ENCODE measurements around the gene ANGPT4. TPM values are rescaled to one million over a fixed set of nuclear protein-coding genes. Genes with fewer than 3 reads are reported as not detected.

Gene ANGPT4
- total and polyA plus RNA-seq, 10 of the 15 experiments (the other 5 are each of a cell fraction or from before 2014, with no cell fraction given): 0.01 to 0.16 TPM; not detected in 8

GRCh38 chr20:913306-913849 lies 2.8 kb downstream of the ANGPT4 start (continued):
- TF ChIP-seq, protein P1, sequence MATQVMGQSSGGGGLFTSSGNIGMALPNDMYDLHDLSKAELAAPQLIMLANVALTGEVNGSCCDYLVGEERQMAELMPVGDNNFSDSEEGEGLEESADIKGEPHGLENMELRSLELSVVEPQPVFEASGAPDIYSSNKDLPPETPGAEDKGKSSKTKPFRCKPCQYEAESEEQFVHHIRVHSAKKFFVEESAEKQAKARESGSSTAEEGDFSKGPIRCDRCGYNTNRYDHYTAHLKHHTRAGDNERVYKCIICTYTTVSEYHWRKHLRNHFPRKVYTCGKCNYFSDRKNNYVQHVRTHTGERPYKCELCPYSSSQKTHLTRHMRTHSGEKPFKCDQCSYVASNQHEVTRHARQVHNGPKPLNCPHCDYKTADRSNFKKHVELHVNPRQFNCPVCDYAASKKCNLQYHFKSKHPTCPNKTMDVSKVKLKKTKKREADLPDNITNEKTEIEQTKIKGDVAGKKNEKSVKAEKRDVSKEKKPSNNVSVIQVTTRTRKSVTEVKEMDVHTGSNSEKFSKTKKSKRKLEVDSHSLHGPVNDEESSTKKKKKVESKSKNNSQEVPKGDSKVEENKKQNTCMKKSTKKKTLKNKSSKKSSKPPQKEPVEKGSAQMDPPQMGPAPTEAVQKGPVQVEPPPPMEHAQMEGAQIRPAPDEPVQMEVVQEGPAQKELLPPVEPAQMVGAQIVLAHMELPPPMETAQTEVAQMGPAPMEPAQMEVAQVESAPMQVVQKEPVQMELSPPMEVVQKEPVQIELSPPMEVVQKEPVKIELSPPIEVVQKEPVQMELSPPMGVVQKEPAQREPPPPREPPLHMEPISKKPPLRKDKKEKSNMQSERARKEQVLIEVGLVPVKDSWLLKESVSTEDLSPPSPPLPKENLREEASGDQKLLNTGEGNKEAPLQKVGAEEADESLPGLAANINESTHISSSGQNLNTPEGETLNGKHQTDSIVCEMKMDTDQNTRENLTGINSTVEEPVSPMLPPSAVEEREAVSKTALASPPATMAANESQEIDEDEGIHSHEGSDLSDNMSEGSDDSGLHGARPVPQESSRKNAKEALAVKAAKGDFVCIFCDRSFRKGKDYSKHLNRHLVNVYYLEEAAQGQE (IDR thresholded peaks at IDR 0.05; ENCODE audit: low read depth, low read length): no peak
- TF ChIP-seq ZBED1 (IDR thresholded peaks at IDR 0.05; ENCODE audit: borderline replicate concordance): no peak

DNA sequence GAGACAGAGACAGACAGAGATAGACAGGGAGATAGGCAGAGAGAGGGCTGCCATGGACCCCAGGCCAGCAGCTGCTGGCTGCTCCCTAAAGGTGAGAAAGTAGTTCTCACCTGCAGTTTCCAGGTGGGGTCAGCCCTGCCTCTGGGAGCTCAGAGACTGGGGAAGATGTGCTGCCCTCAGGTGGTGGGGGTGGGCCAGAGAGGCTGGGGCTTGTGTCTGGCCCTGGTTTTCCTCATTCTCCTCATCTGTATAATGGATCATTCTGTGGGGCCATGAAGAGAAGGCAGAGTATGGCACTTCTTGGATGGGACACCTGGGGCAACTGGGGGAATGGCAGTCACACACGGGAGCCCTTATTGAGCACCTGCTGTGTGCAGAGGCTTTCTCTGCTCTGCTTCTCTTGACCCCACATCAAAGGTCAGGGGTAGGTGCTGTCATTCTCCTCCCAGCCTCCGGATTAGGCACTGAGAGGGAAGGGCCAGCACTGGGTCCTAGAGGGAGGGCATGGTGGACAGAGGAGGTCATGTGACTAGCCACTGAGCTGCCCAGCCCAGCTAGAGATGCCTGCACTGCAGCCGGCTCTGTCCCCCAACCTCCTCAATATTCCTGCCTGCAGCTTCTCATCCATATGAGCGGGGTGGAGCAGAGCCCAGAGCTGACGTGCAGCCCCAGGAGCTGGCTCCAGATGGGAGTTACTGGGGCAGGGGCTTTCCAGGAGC lies 4.1 kb downstream of the ANGPT4 start:
- no peak overlapping the region for H3K4me2 ChIP-seq (ENCODE audit: control insufficient read depth, insufficient read depth)

More for the DNA sequence above, 4.1 kb downstream of the ANGPT4 start:
- Histone ChIP-seq H3K4me3 (no peak overlapping the region), H3K79me2 (ENCODE audit: control insufficient read depth, insufficient read depth, low read length) (no peaks in the 10 kb centered on the region), H3K9ac (ENCODE audit: control insufficient read depth, insufficient read depth, low read length) (no peak overlapping the region), H4K20me1 (ENCODE audit: control insufficient read depth, insufficient read depth) (no peaks in the 10 kb centered on the region), H2AFZ (ENCODE audit: control insufficient read depth, low read depth, low read length) (no peak overlapping the region), H3K9me3 (replicated peaks; ENCODE audit: control insufficient read depth, insufficient read depth, low read length) (no peaks in the 10 kb centered on the region), H3K27ac (ENCODE audit: control insufficient read depth, insufficient read depth) (no peak overlapping the region), H3K36me3 (ENCODE audit: control insufficient read depth in 2 of 2, insufficient read depth in 2 of 2, low read length in 1 of 2) (no peaks in the 10 kb centered on the region), H3K27me3 (replicated peaks in 1 of 2; ENCODE audit: control insufficient read depth in 2 of 2, insufficient read depth in 2 of 2, low read length in 1 of 2) (no peaks in the 10 kb centered on the region; a peak in 3 of 4 replicates), H3K4me1 (ENCODE audit: control insufficient read depth, insufficient read depth, low read length) (no peaks in the 10 kb centered on the region)
- DNase-seq (ENCODE audit: low read depth, low spot score): no peak
- BruUV-seq (replicated peaks): no TSS peak
- ChIA-PET CTCF (interaction anchor here (0.8 to 1.1 kb wide), 2 partner anchors 78 to 93 kb away, joined by 3 read pairs; partner anchors contain the start of gene FAM110A), POLR2A (no interaction called here), RAD21 (ENCODE audit: unreplicated experiment) (interaction anchor here (0.6 to 0.9 kb wide), 2 partner anchors 79 to 93 kb away, joined by 3 read pairs; partner anchors contain the start of gene FAM110A), SMC1A (ENCODE audit: uncharacterized antibody, unreplicated experiment) (no interaction called here)
- no peak for FAIRE-seq
- intact Hi-C loops (cut with micrococcal nuclease; ENCODE audit: unreplicated experiment) (no loop called here), in situ Hi-C loops (cut with MboI) (no loop called here)
- 8% methylated on average over 5 of the region's 5 CpGs for WGBS (ENCODE audit: insufficient coverage, insufficient replicate concordance, low lambda C conversion rate, missing lambda C conversion rate)
- ATAC-seq: no peak
- TF ChIP-seq SREBF1 (IDR thresholded peaks at IDR 0.05; ENCODE audit: low read length) (no peak), ZSCAN29 (IDR thresholded peaks at IDR 0.05) (no peak), SRF (IDR thresholded peaks at IDR 0.05; ENCODE audit: low read depth in 2 of 2, low read length in 2 of 2) (no peak), EGR1 (IDR thresholded peaks at IDR 0.05; ENCODE audit: borderline replicate concordance in 1 of 2, low read depth in 2 of 2, low read length in 2 of 2) (no peak), SPI1 (IDR thresholded peaks at IDR 0.05; ENCODE audit: borderline replicate concordance, insufficient read depth, low read depth, low read length) (no peak), ZZZ3 (IDR thresholded peaks at IDR 0.05; ENCODE audit: control insufficient read depth, insufficient read length, low read depth) (no peak), MEF2B (IDR thresholded peaks at IDR 0.05; ENCODE audit: partially characterized antibody, poor library complexity, severe bottlenecking) (no peak), POLR2A (IDR thresholded peaks at IDR 0.05; ENCODE audit: low read depth, low read length) (no peak), RB1 (IDR thresholded peaks at IDR 0.05; ENCODE audit: borderline replicate concordance) (no peak), TAF1 (IDR thresholded peaks at IDR 0.05; ENCODE audit: borderline replicate concordance, low read depth, low read length) (no peak), NBN (IDR thresholded peaks at IDR 0.05) (no peak), EZH2 (IDR thresholded peaks at IDR 0.05; ENCODE audit: borderline replicate concordance, control insufficient read depth, low read depth, low read length) (no peak)
- TF ChIP-seq, protein P2, sequence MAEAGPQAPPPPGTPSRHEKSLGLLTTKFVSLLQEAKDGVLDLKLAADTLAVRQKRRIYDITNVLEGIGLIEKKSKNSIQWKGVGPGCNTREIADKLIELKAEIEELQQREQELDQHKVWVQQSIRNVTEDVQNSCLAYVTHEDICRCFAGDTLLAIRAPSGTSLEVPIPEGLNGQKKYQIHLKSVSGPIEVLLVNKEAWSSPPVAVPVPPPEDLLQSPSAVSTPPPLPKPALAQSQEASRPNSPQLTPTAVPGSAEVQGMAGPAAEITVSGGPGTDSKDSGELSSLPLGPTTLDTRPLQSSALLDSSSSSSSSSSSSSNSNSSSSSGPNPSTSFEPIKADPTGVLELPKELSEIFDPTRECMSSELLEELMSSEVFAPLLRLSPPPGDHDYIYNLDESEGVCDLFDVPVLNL (IDR thresholded peaks at IDR 0.05; ENCODE audit: low read depth, low read length): no peak
